Tibial nerve (tissue), 4 donors: ENCODE data around the gene TTC16.

Source experiments
- CTCF ChIP-seq, 5 experiments: fragments of 200-600 bp in 3 of 5; fragments of 450-650 bp in 2 of 5; sonication (generic) in 3 of 5; IDR thresholded peaks; one replicate each; pipeline ENCODE4 v1.5.1; 2016 to 2019; ENCODE audit warnings: antibody characterized with exemption in 5 of 5, mild to moderate bottlenecking in 3 of 5, moderate library complexity in 2 of 5
- EP300 ChIP-seq, 2 donors: sonication (generic); formaldehyde crosslinking; IDR thresholded peaks; one replicate each; pipeline ENCODE4 v1.6.1; 2017; ENCODE audit warnings: antibody characterized with exemption in 2 of 2, mild to moderate bottlenecking in 1 of 2
- POLR2A ChIP-seq, 2 donors: fragments of 450-650 bp; IDR thresholded peaks; one replicate each; pipeline ENCODE4 v1.6.1; 2017; ENCODE audit warnings: antibody characterized with exemption in 2 of 2, mild to moderate bottlenecking in 2 of 2, moderate library complexity in 2 of 2

- TF ChIP-seq CTCF (IDR thresholded peaks at IDR 0.05): no peak
- TF ChIP-seq POLR2A (IDR thresholded peaks at IDR 0.05): no peak
- no peak for TF ChIP-seq EP300 (IDR thresholded peaks at IDR 0.05)
These were observed 35.6 kb downstream of the TTC16 start for GRCh38 chr9:127751269-127752054.
